Measurements from ENCODE around the gene BPIFA2. TPM values are rescaled to one million over a fixed set of nuclear protein-coding genes. Genes with fewer than 3 reads are reported as not detected.

BPIFA2 gene, protein sequence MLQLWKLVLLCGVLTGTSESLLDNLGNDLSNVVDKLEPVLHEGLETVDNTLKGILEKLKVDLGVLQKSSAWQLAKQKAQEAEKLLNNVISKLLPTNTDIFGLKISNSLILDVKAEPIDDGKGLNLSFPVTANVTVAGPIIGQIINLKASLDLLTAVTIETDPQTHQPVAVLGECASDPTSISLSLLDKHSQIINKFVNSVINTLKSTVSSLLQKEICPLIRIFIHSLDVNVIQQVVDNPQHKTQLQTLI
- total RNA-seq, result not detected

DNA sequence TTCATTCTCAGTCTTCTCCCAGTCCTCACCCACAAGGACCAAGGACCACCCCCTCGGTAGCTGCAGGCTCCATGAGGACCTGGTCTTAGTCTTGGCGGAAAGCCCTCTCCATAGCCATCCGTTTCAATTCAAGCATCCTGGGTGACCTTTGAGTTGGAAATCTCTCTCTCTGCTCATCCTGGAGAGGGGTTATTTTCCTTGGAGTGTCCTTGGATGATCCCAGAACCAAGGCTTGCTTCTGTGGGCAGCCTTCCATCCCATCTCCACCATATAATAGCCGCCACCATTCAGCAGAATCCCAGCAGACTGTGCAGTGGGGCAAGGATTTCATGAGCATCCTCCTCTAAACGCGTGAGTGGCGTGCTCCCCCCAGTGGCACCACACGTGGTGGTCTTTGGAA lies at the start of gene BPIFA2:
Gene BPIFA2 (plus strand): TSS at position 301 of the 400 bp plus-strand sequence. CDS start 987 bp downstream, outside the sequence.

DNA sequence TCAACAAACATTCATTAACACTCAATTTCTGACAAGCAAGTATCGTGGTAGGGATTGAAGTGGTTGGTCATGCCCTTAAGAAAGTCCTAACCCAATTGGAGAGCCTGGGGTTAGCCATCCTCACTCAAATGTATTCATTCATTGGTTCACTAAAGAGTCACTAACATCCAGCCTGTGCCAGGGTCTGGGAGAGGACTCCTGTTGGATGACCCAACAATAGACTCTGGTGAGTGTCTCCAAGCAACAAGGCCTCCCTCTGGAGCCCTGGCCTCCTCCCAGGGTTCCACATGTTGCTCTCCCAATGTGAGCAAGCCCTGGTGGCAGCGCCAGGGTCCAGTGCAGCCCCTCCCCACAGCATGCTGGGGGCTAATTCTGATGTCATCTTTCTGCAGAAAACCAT lies 49.1 kb downstream of the BPIFA2 start, which contains the start of gene BPIFA3:
Gene BPIFA3 (plus strand): TSS at position 301 of the 400 bp plus-strand sequence. CDS start 185 bp downstream, outside the sequence.

Other genes with a start within 250 kb of the BPIFA2 start
- gene SUN5, start 163.7 kb upstream of the BPIFA2 start, total RNA-seq, result not detected
- gene BPIFB2, start 160.5 kb upstream of the BPIFA2 start, total RNA-seq, result not detected
- gene BPIFB6, start 136.5 kb upstream of the BPIFA2 start, total RNA-seq, result not detected
- not detected for gene BPIFB3, start 114.3 kb upstream of the BPIFA2 start, total RNA-seq
- 0.22 TPM for gene BPIFB4, start 88.5 kb upstream of the BPIFA2 start, total RNA-seq
- gene BPIFA3, start 49.2 kb downstream of the BPIFA2 start, total RNA-seq, result not detected
- gene BPIFA1, start 67.8 kb downstream of the BPIFA2 start, total RNA-seq, result not detected
- gene BPIFB1, start 115.1 kb downstream of the BPIFA2 start, total RNA-seq, result not detected
- 36.7 TPM for gene CDK5RAP1, start 233.4 kb downstream of the BPIFA2 start, total RNA-seq